K562 (cell line): ENCODE results near the gene SCEL.

ENCODE experiments used
- ATF7 ChIP-seq: fragments of 450-650 bp; IDR thresholded peaks from 2 replicates; pipeline ENCODE4 v1.7.1; 2014; ENCODE audit warnings: mild to moderate bottlenecking, moderate library complexity
- GABPA ChIP-seq: fragments of 200-800 bp; sonication (Bioruptor generic); conservative IDR thresholded peaks from 2 replicates; pipeline ENCODE4 v1.6.1; 2016; ENCODE audit warnings: low read depth, missing genetic modification characterization, missing compliant biosample characterization
- PHTF2 ChIP-seq: fragments of 250-450 bp; sonication (Bioruptor Pico); IDR thresholded peaks from 2 replicates; pipeline ENCODE4 v1.5.0; 2021; ENCODE audit warnings: mild to moderate bottlenecking
- ZKSCAN1 ChIP-seq: fragments of 150-350 bp; IDR thresholded peaks from 2 replicates; pipeline ENCODE4 v1.6.1; 2016; ENCODE audit warnings: low read depth, low read length
- TF ChIP-seq, protein P1 (sequence below): fragments of 250-450 bp; sonication (Bioruptor Pico); IDR thresholded peaks from 2 replicates; pipeline ENCODE4 v1.8.0; 2021; ENCODE audit warnings: moderate library complexity, mild to moderate bottlenecking, inconsistent platforms

DNA sequence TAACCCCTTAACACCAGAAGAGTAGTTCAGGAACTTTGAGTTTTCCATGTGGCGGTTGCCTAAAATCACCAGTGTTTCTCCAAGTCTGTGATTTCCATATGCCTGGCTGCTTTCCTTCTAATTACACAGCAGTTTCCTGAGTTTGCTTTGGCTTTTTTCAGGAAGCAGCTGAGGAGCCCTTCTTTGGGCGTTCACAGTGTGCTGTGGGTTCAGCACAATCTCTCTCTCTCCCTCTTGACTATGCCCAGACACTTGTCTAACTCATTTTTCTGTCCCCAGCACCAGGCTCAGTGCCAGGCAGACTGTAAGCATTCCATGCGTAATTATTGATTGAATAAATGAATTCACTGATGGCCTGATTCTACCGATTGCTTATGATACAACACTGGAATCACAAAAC, 19.7 kb downstream of the SCEL start:
- TF ChIP-seq ZKSCAN1 (no peak), GABPA (tag) (no peak), PHTF2 (CRISPR knock-in tag) (no peak), ATF7 (no peak)
- TF ChIP-seq, protein P1, sequence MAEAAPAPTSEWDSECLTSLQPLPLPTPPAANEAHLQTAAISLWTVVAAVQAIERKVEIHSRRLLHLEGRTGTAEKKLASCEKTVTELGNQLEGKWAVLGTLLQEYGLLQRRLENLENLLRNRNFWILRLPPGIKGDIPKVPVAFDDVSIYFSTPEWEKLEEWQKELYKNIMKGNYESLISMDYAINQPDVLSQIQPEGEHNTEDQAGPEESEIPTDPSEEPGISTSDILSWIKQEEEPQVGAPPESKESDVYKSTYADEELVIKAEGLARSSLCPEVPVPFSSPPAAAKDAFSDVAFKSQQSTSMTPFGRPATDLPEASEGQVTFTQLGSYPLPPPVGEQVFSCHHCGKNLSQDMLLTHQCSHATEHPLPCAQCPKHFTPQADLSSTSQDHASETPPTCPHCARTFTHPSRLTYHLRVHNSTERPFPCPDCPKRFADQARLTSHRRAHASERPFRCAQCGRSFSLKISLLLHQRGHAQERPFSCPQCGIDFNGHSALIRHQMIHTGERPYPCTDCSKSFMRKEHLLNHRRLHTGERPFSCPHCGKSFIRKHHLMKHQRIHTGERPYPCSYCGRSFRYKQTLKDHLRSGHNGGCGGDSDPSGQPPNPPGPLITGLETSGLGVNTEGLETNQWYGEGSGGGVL (CRISPR knock-in tag), result no peak
